ENCODE data around the gene CEBPE. TPM values are rescaled to one million over a fixed set of nuclear protein-coding genes. Genes with fewer than 3 reads are reported as not detected.

CEBPE gene
- total RNA-seq, 1 donor from 2014 or later = not detected

DNA sequence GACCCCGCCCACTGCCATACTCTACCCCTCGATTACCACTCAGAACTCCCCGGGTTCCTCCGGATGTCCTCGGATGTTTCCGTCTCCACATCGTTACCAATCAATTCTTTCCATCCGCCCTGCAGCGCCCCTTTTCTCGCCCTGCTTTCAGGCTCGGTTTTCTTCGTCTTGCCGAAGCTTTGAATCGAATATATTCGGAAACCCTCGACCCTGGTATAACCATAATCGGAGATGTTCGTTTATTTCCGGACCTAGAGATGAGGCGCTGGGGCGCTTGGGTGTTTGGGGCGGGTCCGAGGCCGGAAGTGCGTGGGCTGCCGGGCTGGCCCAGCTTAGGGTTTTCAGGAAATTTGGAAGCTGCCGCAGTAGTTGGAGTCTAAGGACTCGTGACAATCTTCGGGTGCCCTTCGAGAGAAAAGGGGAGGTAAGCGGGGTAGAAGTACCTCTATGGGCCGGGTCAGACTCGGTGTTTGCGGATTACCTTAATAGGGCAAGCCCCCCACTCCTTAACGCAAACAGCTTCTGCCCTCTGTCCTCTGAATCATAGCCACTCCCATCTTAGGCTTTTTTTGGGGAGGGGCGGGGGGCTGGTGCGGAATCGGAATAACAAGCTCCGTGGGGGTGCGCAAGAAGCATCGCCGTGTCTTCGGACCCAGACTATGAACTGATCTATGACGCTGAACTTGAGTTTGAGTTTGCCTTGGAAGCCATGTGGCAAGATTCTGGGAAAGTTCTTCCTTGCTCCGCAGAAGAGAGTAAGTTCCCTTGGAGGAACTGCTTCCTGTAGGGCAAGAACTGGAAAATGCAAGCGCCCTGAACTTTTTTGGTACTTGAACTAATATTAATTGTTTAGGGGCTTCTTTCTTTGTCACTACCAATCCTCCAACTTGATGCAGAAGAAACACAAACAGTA lies 23.6 kb downstream of the CEBPE start, which contains the start of gene C14orf119:
C14orf119 (plus strand) TSS at position 310 of the 913 bp plus-strand sequence. CDS start 2,154 bp downstream, outside the sequence.
- DNase-seq (ENCODE audit: low read depth) = peak; percentile 96
- Histone ChIP-seq H3K4me2 (ENCODE audit: low read length) (peak within 1 kb of the TSS; percentile 98), H3K9me3 (ENCODE audit: insufficient read depth, low read depth, low read length) (no peaks in the 10 kb centered on the region), H3K27me3 (ENCODE audit: insufficient read depth, low read length) (no peaks in the 10 kb centered on the region), H4K20me1 (ENCODE audit: insufficient read depth, low read length) (peaks cover 75% of the 10 kb centered on the region), H3K4me3 (ENCODE audit: insufficient read depth, low read depth, low read length) (peak within 1 kb of the TSS; percentile 93), H3K36me3 (ENCODE audit: insufficient read depth, low read length) (peaks cover 27% of the 10 kb centered on the region), H2AFZ (ENCODE audit: low read depth, low read length) (peak within 1 kb of the TSS; percentile 99), H3K4me1 (ENCODE audit: insufficient read depth, low read length) (peaks cover 17% of the 10 kb centered on the region), H3K9ac (ENCODE audit: low read length) (peak within 1 kb of the TSS; percentile 97), H3K27ac (ENCODE audit: low read depth, low read length) (peak within 1 kb of the TSS; percentile 99), H3K79me2 (ENCODE audit: insufficient read depth, low read length) (peaks cover 80% of the 10 kb centered on the region)
- Mint-ChIP-seq H3K27ac (ENCODE audit: unreplicated experiment) (no peak within 1 kb of the TSS), H3K27me3 (ENCODE audit: low read depth, unreplicated experiment) (no peaks in the 10 kb centered on the region), H3K4me1 (ENCODE audit: low read depth, unreplicated experiment) (peaks cover 30% of the 10 kb centered on the region), H3K36me3 (ENCODE audit: low read depth, unreplicated experiment) (peaks cover 19% of the 10 kb centered on the region), H3K4me3 (ENCODE audit: unreplicated experiment) (no peak within 1 kb of the TSS), H3K9me3 (ENCODE audit: unreplicated experiment) (no peaks in the 10 kb centered on the region)
- FAIRE-seq = no peak
- TF ChIP-seq EZH2 (IDR thresholded peaks at IDR 0.05; ENCODE audit: insufficient read depth, low read length) = no peak
- TF ChIP-seq, protein P1, sequence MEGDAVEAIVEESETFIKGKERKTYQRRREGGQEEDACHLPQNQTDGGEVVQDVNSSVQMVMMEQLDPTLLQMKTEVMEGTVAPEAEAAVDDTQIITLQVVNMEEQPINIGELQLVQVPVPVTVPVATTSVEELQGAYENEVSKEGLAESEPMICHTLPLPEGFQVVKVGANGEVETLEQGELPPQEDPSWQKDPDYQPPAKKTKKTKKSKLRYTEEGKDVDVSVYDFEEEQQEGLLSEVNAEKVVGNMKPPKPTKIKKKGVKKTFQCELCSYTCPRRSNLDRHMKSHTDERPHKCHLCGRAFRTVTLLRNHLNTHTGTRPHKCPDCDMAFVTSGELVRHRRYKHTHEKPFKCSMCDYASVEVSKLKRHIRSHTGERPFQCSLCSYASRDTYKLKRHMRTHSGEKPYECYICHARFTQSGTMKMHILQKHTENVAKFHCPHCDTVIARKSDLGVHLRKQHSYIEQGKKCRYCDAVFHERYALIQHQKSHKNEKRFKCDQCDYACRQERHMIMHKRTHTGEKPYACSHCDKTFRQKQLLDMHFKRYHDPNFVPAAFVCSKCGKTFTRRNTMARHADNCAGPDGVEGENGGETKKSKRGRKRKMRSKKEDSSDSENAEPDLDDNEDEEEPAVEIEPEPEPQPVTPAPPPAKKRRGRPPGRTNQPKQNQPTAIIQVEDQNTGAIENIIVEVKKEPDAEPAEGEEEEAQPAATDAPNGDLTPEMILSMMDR (IDR thresholded peaks at IDR 0.05; ENCODE audit: insufficient read depth, low read depth, low read length) = no peak

DNA sequence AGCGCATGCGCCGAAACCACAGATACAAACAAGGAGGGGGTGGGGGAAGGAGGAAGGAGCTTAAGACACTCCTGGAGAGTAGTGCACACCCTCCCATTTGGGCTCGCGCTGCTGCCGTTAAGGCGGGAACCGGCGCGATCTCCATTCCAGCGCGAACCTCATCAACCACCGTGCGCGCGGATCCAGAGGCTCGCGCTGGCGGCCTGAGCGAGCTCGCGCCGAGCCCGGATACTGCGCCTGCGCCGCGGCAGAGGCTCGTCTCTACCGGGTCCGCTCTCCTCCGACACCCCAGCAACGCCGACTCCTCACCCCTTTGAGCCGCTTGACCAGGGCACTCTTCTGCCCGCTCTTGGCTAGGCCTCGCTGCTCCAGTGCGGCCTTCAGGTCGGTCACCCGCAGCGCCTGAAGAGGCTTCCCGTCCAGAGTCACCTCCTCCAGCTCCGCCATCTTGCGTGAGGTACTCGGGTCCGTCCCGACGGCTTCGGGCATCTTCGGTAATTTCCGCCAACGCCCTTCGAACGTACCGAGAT lies 24.3 kb downstream of the CEBPE start, which contains the start of gene ACIN1:
ACIN1 (minus strand) TSS at position 471 of the 530 bp plus-strand sequence; CDS start at position 447, 24 bp downstream.
- Histone ChIP-seq H4K20me1 (ENCODE audit: insufficient read depth, low read length) (peaks cover 75% of the 10 kb centered on the region), H3K4me2 (ENCODE audit: low read length) (peak within 1 kb of the TSS; percentile 98), H3K9ac (ENCODE audit: low read length) (peak within 1 kb of the TSS; percentile 97), H3K4me3 (ENCODE audit: insufficient read depth, low read depth, low read length) (peak within 1 kb of the TSS; percentile 93), H3K27ac (ENCODE audit: low read depth, low read length) (peak within 1 kb of the TSS; percentile 99), H2AFZ (ENCODE audit: low read depth, low read length) (peak within 1 kb of the TSS; percentile 99), H3K9me3 (ENCODE audit: insufficient read depth, low read depth, low read length) (no peaks in the 10 kb centered on the region), H3K79me2 (ENCODE audit: insufficient read depth, low read length) (peaks cover 88% of the 10 kb centered on the region), H3K27me3 (ENCODE audit: insufficient read depth, low read length) (no peaks in the 10 kb centered on the region), H3K36me3 (ENCODE audit: insufficient read depth, low read length) (peaks cover 33% of the 10 kb centered on the region), H3K4me1 (ENCODE audit: insufficient read depth, low read length) (peaks cover 17% of the 10 kb centered on the region)
- H3K27me3 Mint-ChIP-seq (ENCODE audit: low read depth, unreplicated experiment) = no peaks in the 10 kb centered on the region
- no peaks in the 10 kb centered on the region for H3K9me3 Mint-ChIP-seq (ENCODE audit: unreplicated experiment)
- FAIRE-seq = no peak
- H3K4me1 Mint-ChIP-seq (ENCODE audit: low read depth, unreplicated experiment) = peaks cover 36% of the 10 kb centered on the region
- peaks cover 18% of the 10 kb centered on the region for H3K36me3 Mint-ChIP-seq (ENCODE audit: low read depth, unreplicated experiment)
- no peak within 1 kb of the TSS for H3K27ac Mint-ChIP-seq (ENCODE audit: unreplicated experiment)
- DNase-seq (ENCODE audit: low read depth) = peak; percentile 77
- no peak within 1 kb of the TSS for H3K4me3 Mint-ChIP-seq (ENCODE audit: unreplicated experiment)
- TF ChIP-seq, protein P1 (IDR thresholded peaks at IDR 0.05; ENCODE audit: insufficient read depth, low read depth, low read length) = no peak
- no peak for TF ChIP-seq EZH2 (IDR thresholded peaks at IDR 0.05; ENCODE audit: insufficient read depth, low read length)

Data from astrocyte (in vitro differentiated cells and primary cell).